Stimulated activated CD4-positive, alpha-beta T cell treated with anti-CD3 and anti-CD28 coated beads, TNF-alpha, amount 100 ng/mL, for 1 hour (primary cell): ENCODE measurements around the gene AMIGO1.
A peak's percentile ranks its signal among the peaks of the same experiment; 100 is the strongest.
"Not testable (repeated sequence)": the region's sequence is repeated elsewhere in the genome, so short reads cannot be mapped to it uniquely, and the experiment has no call there.

Source experiments
- DNase-seq, 3 donors: peaks; one replicate each; pipeline ENCODE4 v3.0.0-alpha.2; 2020; ENCODE audit warnings: low read depth in 3 of 3, low spot score in 1 of 3

Gene AMIGO1

GRCh38 chr1:109485001-109485400 is 24.5 kb downstream of the AMIGO1 start:
- DNase-seq: no peak

GRCh38 chr1:109484519-109484975 is 25.0 kb downstream of the AMIGO1 start:
- no peak for DNase-seq

- DNase-seq: peak; percentile 83 to 91 (median 86)
These were observed 25.6 kb downstream of the AMIGO1 start, which contains the start of gene ATXN7L2 for GRCh38 chr1:109483672-109484518. Gene ATXN7L2, plus strand, starts transcription at chr1:109483905. Its CDS starts 49 bp downstream, at chr1:109483954.

- DNase-seq: no peak
These were observed 26.5 kb downstream of the AMIGO1 start for GRCh38 chr1:109482791-109483671.

- DNase-seq: no peak
These were observed 27.3 kb downstream of the AMIGO1 start for GRCh38 chr1:109482242-109482641.

GRCh38 chr1:109481646-109482045 is 27.9 kb downstream of the AMIGO1 start:
- no peak for DNase-seq

- DNase-seq: no peak
These were observed 29.6 kb downstream of the AMIGO1 start for GRCh38 chr1:109479901-109480300.

GRCh38 chr1:109479311-109479710 is 30.2 kb downstream of the AMIGO1 start:
- no peak for DNase-seq

GRCh38 chr1:109478806-109479205 is 30.7 kb downstream of the AMIGO1 start:
- DNase-seq: no peak

GRCh38 chr1:109477821-109478220 is 31.7 kb downstream of the AMIGO1 start:
- no peak for DNase-seq

GRCh38 chr1:109476825-109477224 is 32.7 kb downstream of the AMIGO1 start:
- DNase-seq: no peak

- DNase-seq: no peak
These were observed 34.3 kb downstream of the AMIGO1 start for GRCh38 chr1:109475261-109475660.

- no peak for DNase-seq
These were observed 34.8 kb downstream of the AMIGO1 start for GRCh38 chr1:109474697-109475096.

GRCh38 chr1:109473284-109474057 is 36.1 kb downstream of the AMIGO1 start:
- not testable (repeated sequence) for DNase-seq

- no peak for DNase-seq
These were observed 36.7 kb downstream of the AMIGO1 start for GRCh38 chr1:109472779-109473178.

- no peak for DNase-seq
These were observed 39.3 kb downstream of the AMIGO1 start for GRCh38 chr1:109470245-109470644.

GRCh38 chr1:109468903-109469302 is 40.6 kb downstream of the AMIGO1 start:
- no peak for DNase-seq

- no peak for DNase-seq
These were observed 41.5 kb downstream of the AMIGO1 start for GRCh38 chr1:109468061-109468460.

GRCh38 chr1:109467301-109467777 is 42.2 kb downstream of the AMIGO1 start:
- DNase-seq: no peak

- DNase-seq: no peak
These were observed 42.9 kb downstream of the AMIGO1 start, which contains the start of gene SYPL2 for GRCh38 chr1:109466452-109467300. Gene SYPL2, plus strand, starts transcription at chr1:109466546. Its CDS starts 298 bp downstream, at chr1:109466844.
